ENCODE data around the gene ATP6V1E1.

ATP6V1E1 gene

GRCh38 chr22:17562906-17563870 is 65.4 kb downstream of the ATP6V1E1 start, which contains the start of gene SLC25A18:
SLC25A18 (plus strand) TSS chr22:17563498; CDS start chr22:17579945, 16,447 bp downstream.
- TF ChIP-seq CTCF (IDR thresholded peaks at IDR 0.05; ENCODE audit: low read depth, low read length, missing control alignments), result no peak
- no peak for DNase-seq (ENCODE audit: low read depth)
- H3K4me3 ChIP-seq (ENCODE audit: low read depth, low read length), result no peak within 1 kb of the TSS

- H3K4me3 ChIP-seq (ENCODE audit: low read depth, low read length), result no peak overlapping the region
- DNase-seq (ENCODE audit: low read depth), result no peak
- TF ChIP-seq CTCF (IDR thresholded peaks at IDR 0.05; ENCODE audit: low read depth, low read length, missing control alignments), result no peak
Observed at GRCh38 chr22:17559188-17559587, 69.4 kb downstream of the ATP6V1E1 start.

GRCh38 chr22:17554814-17555213 is 73.7 kb downstream of the ATP6V1E1 start:
- no peak for DNase-seq (ENCODE audit: low read depth)
- H3K4me3 ChIP-seq (ENCODE audit: low read depth, low read length), result no peak overlapping the region
- TF ChIP-seq CTCF (IDR thresholded peaks at IDR 0.05; ENCODE audit: low read depth, low read length, missing control alignments), result no peak

GRCh38 chr22:17552737-17553136 is 75.8 kb downstream of the ATP6V1E1 start:
- TF ChIP-seq CTCF (IDR thresholded peaks at IDR 0.05; ENCODE audit: low read depth, low read length, missing control alignments), result no peak
- DNase-seq (ENCODE audit: low read depth), result no peak
- no peak overlapping the region for H3K4me3 ChIP-seq (ENCODE audit: low read depth, low read length)

- TF ChIP-seq CTCF (IDR thresholded peaks at IDR 0.05; ENCODE audit: low read depth, low read length, missing control alignments), result no peak
- H3K4me3 ChIP-seq (ENCODE audit: low read depth, low read length), result no peak overlapping the region
- DNase-seq (ENCODE audit: low read depth), result no peak
Observed at GRCh38 chr22:17549655-17550054, 78.9 kb downstream of the ATP6V1E1 start.

- no peak for TF ChIP-seq CTCF (IDR thresholded peaks at IDR 0.05; ENCODE audit: low read depth, low read length, missing control alignments)
- no peak for DNase-seq (ENCODE audit: low read depth)
- no peak overlapping the region for H3K4me3 ChIP-seq (ENCODE audit: low read depth, low read length)
Observed at GRCh38 chr22:17549183-17549582, 79.4 kb downstream of the ATP6V1E1 start.

- DNase-seq (ENCODE audit: low read depth), result no peak
- no peak overlapping the region for H3K4me3 ChIP-seq (ENCODE audit: low read depth, low read length)
- no peak for TF ChIP-seq CTCF (IDR thresholded peaks at IDR 0.05; ENCODE audit: low read depth, low read length, missing control alignments)
Observed at GRCh38 chr22:17548756-17549035, 79.9 kb downstream of the ATP6V1E1 start.

Measured in GM12864 (cell line).